Epidermal melanocyte (primary cell): ENCODE results near the gene ZIC4.

Experiments used
- DNase-seq: peaks from one replicate; pipeline ENCODE4 v3.0.0; 2011; ENCODE audit warnings: low spot score; ENCODE audit not compliant: insufficient read length

ZIC4 gene

DNA sequence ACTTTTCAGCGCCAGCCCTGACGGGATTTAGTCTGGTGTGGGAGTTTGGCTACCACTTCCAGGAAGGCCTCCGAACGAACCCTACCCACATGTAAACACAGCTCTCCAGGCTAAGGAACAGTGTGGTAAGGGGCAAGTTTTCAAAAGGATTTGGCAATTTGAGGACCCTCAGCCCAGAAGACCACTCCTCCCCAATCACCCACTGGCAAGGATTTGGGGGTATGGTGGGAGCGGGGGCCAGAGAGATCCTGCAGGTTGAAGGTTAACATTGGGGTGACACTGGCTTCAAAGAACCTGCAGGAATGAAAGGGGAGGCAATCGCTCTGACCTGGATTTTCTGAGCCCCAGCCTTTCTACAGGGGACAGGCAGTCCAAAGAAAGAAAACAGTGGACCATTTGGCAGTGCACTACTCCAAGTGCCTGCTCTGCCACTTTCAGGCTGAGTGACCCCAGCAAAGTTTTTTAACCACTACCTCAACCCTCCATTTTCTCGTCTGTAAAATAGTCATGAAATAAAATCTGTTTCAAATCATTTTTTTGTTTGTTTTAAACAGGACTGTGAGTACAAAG lies 34.5 kb downstream of the ZIC4 start:
- no peak for DNase-seq

DNA sequence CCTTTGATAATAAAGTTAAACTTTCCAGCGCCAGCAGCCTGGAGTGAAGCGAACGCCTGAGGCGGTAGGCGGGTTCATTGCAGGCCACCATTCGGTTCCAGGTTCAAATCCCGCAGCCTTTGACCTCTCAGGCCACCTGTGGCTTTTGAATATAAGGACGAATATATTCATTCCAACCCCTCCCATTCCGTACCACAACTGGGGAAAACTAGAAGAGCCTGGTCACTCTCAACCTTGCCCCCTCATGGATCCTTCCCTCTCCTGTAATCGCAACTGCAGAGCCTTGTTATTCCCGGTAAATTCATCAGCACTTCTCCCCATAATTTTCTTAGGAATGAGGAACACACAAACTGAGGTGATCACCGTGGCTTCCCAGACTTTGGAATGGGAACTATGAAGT lies 35.2 kb downstream of the ZIC4 start:
- no peak for DNase-seq

DNA sequence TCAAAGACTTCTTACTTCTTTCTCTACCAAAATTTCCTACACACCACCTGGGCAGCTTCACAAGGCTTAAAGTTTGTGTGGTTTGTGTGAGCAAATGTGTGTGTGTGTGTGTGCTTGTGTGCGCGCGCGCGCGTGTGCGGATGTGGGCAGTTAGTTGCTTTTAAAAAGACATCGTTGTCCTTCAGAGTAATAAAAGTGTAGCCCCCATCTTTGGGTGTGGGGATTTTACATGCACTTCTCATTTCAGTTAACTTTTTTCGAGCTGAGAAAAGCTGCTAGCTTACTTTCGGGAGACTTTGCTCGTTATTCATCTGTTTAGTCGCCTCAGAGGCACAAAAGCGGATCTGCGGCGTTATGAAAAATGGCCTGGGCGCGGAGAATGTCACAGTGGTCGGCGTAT lies 36.0 kb downstream of the ZIC4 start:
- DNase-seq, result no peak

DNA sequence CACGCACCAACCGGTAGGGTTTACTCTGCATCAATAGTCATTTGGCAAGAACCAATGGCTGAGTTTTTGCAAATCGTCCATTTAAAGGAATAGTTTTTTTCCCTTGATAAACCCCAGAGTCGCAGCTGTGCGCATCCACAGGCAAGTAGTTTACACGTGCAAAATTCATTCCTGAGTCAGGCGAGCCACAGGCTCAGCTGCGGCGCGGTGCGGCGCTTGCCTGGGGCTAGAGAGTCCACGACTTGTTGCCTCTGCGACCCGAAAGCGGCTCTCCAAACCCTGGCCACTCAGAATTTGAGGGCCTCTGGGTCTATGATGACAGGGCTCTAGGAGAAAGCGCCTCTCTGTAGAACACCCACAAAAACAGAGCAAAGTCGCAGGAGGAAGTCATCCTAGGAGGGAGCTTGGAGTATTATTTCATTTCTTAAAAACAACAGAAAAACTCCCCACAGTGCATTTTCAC lies 36.7 kb downstream of the ZIC4 start:
- DNase-seq, result no peak

DNA sequence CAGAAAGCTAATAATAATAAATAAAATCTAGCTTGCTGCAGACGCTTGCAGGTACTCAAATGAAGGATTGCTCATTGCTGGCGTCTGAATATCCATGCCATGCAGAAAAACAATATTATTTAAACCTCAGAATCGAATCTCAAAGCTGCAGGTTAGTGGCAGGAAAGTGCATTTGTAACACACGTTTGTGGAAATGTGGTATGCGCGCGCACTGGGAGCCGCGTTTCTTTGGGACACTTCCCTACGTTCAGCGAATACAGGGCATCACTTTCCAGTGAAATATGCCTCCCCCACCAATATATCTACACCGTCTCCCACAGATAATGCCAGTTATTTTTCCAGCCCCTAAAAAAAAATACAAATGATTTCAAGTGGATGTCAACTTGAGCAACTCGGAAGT lies 37.1 kb downstream of the ZIC4 start:
- DNase-seq, result no peak

DNA sequence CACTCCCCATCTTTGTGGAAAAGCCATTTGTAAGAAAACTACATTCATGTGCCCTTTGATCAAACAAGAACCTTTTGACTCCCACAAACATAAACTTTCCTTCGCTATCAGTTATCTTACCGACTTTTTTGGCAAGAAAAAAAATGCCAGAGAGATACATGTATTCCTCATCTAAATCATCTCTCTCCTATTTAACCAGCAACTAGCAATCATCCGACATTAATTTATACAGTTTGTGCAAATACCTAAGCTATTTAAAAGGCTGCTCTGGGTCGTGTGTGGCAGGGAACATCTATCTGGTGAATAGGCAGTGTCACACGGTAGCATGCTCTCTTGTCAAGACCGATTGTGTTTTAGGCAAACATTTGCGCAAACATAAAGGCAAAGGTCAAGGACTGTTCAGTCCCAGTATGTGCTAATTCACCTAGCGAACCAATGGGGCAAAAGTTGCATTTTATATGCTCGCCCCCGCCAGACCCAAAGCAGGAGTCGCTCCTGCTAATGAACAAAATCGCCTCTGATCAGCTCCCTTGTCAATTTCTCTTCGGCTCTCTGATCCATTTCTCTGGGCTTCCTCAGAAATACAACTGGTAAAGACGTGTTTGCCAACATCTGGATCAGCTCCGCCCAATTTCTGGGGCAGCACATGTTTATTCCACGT lies 37.7 kb downstream of the ZIC4 start:
- no peak for DNase-seq

DNA sequence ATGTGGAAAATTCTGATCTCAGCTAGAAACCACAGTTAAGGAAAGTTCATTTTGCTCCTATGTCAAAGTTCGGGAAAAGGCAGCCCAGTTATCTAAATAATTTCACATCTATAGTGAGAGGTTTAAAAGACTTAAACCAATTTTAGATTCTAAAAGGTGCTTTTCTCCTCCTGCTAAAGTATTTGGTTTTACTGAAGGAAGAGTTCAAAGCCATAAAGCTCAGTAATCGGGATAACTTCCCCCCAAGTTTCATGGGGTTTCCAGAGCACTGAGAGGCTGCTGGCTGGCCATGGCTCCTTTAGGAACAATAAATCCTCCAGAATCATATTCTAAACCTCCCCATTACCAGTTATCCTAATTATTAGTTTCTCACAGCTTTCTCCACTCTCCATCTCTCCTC lies 38.2 kb downstream of the ZIC4 start:
- no peak for DNase-seq

DNA sequence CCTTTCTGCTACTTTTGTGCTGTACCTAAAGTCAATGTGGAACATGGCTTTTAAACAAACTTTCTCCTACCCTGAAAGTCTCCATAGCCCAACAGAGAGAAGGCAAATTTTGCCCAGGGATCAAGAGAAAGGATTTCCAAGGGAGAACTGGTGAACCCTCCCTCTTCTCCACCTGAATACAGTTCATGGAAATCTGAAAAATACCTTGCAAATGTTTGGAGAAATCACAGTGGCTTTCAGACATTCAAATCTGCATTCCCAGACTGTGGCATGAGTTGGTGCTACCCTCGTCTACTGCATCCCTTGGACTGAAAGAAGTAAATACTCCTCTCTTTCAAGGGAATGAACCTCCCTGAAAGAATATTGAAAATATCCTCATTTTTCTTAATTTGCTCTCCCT lies 38.7 kb downstream of the ZIC4 start:
- DNase-seq, result no peak

DNA sequence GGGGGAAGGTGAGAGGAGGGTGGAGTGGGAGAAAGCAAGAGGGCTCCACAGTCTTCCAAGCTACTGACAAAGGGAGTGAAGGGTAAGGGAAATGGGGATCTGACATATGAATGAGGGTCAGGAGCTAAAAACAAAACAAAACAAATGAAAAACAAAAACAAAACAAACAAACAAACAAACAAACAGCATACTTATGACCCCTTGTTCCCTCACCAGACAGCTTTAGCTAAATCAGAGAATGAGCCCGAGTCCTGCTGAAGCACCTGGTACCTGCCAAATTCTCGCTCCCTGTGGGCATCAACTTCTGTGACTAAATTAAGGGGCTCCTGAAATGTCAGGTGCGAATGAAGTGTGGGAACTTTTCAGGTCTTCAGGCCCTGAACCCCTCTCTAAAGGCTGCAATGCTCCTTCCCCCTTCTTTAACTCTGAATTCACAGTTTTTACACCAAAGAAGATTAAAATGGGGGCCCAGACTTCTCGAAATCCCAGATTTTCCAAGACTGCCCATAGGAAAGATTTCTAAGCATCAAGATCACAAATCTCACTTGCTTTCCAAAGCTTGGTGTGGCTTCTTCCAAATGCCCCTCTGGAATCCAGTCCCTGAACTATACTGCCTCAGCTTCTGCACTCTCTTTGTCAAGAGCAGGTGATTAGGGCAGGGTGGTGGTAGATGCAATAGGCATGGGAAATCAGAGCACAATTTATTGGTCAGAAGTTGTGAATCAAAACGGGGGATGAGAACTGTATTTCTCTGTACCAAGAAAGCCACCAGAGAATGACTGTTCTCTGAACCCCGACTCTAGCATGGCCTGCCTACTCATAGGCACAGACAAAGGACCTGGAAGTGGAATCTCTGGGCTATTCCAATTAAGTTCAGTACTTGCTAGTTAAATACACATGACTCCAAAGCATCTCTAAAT lies 40.9 kb downstream of the ZIC4 start:
- no peak for DNase-seq

DNA sequence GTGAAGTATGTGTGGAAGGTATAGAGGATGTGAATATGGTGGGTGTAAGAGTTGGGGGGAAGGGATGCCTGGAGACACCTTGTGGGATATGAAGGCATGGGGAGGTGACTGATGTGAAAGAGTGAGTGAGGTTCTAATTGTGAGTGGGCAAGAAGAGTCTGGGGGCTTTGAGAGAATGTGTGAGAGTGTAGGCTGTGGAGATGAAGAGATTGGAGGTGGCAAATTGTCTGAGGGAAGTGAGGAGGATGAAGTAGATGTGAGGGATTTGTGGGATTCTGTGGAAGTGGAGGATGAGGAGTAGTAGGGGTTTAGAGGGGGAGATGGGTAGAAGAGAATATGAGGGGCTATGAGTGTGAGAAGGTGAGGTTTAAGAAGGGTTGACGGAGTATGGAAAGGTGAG lies 41.6 kb downstream of the ZIC4 start:
- DNase-seq, result no peak

DNA sequence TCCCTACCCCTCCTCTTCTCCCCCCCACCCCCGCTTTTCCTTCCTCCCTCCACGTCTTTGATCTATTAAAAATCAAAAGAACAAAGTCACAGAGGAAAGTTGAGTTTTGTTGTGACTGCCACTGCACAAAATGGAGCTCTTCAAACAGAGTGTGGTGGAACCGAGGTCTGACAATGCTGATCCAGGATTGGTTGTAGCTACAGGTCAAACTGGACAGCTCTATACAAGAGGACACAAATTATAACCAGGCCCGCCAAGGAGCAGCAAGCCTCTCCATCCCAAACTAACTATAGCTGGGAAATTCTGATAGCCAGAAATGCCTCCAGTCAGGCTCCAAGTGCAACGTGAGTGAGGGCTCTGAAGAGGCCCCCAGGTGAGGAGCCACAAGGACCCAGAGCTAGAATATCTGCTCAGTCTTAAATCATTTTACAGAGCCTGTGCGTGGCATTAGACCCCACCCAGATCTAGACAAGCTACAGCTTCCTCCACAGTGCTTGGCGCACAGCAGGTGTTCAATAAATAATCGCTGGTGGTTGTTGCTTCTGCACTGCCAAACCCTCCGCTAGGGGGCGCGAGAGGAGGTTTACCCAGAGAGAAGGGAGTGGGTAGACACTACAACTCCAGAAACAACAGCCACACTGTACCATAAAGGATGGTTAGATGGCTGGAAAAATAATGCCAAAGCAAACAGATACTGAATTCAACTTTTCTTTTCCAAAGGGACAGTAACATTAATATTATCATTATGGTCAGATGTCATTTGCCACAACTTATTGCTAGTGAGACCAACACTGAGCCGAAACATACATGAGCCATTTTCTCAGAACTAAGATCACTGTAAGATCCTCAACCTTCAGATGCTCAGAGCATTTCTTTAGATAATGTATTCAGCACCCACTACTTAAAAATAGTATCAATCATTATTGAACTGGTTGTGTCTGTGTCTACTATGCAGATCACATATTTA lies 44.6 kb downstream of the ZIC4 start:
- DNase-seq, result no peak

DNA sequence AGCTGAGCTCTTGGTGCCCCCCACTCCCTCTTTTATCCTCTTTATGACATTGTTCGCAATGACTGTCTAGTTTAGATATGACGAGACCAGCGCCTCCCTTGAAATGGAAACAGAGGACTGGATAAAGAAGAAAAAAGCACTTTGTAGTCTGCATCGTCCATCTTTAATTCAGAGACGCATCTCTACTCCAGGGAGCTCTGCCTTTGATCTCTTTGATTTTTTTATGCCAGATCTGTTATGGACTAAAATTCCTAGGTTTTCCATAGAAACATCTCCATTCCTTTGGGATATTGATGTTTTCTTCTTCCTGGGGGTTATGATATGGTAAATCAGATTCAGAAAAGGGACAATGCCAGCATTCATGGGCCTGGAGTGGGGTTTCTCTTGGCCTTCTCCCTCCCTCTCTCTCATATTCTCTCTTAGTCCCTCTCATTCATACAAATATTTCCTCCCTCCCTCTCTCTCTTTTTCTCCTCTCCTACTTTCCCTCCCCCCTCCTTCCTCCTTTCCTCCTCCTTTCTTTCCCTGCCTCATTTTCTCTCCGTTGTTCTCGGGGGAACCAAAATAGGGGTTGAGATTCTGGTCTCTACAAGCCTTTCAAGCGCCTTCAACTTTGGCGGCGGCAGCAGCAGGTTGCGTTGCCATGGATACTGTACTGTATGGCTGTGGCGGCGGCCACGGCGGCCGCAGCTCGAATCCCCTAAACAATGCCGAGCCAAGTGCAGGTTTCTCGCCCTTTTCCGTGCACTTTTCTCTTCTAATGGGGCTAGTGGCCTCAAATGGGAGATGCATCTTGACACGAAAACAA lies 45.5 kb downstream of the ZIC4 start:
- DNase-seq, result no peak

DNA sequence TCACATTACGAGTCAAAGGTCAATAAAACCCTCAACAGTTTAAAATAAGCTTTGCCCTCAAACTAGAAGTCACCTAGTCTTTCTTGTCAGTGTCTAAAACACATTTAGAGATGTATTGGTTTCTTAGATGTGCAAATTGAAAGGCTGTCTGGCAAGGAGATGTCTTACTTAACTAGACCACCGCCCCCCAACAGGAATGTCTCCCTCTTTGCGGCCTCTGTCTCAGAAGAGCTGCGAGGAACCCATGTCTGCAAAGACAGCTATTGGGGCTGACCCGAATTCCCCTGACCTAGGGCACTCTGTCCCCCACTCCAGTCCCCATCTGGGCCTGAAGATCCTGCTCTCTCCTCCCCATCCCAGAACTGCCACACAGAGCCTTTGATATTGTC lies 46.3 kb downstream of the ZIC4 start:
- no peak for DNase-seq

DNA sequence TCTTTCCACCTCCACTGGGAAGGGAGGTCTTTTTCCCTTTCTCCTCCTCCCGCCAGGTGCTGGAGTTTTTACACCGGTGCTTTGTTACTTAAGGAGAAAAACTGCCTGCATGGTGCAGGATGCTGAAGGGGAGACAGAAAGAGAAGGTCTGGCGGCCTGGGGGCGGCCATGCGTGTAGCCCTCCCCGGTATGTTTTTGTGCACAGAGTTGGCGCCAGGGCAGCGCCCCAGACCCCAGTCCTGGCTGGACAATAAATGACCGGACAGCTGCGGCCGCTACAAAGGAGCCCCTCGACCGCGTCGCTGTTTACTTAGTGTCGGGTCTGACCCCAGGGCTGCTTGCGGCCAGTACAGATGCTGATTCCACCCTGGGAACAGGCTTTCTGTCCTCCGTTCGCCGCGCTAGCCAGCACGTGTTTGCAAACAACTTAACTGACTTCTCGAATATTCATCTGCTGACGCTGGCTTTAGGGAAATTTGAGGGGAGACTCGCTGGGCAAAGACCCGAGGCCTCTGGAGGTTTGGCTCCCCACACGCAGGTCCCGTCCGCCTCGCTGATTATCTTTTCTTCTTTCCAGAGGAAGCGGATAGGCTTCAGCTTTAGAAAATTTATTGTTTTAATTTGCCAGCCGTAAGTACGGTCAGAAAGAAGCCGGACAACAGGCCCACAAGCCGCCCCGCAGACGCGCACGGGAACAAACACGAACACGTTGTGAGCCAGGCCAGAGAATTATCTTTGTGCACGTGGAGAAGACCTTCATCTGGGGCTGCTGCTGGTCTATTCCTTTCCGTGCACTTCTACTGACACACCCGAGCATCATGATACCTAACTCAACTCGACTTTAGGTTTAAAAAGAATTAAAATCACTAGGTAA lies 46.9 kb downstream of the ZIC4 start:
- DNase-seq, result no peak

DNA sequence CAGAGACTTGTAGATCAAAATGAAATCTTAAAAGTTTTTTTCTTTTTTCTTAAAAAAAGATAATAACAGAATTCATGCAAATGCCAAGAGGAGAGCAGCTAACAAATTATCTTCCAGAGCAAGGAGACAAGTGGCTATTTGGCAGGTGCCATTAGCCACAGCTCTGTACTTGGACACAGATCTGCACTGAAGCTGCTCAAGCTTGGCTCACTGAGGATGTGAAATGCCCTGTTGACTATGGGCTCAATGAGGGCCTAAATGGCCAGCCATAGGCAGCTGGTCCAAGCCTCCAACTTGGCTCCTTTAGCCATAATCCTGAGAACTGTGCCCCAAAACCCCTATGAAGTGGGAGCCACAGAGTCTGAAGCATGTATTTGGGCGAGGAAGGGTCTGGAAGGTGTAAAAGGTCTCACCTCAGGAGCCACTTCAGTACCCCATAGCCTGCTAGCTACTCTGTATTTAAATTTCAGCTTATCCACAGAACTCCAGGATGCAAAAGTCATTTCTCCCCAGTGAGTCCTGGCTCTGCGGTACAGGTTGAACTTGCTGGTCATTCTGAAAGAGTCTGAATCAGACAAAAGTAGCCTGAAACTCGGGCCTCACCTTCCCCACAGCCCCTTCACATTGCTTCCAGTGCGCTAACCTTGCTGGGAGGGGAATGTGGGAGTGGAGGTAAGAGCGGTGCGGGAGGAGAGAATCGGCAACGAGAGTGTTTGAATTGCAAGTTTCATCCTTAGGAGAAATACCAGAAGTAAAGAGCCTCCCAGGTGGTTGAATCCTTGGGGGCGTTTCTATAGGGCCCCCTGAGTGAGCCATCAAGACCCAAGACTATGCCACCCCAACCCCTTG lies 48.0 kb downstream of the ZIC4 start:
- no peak for DNase-seq

DNA sequence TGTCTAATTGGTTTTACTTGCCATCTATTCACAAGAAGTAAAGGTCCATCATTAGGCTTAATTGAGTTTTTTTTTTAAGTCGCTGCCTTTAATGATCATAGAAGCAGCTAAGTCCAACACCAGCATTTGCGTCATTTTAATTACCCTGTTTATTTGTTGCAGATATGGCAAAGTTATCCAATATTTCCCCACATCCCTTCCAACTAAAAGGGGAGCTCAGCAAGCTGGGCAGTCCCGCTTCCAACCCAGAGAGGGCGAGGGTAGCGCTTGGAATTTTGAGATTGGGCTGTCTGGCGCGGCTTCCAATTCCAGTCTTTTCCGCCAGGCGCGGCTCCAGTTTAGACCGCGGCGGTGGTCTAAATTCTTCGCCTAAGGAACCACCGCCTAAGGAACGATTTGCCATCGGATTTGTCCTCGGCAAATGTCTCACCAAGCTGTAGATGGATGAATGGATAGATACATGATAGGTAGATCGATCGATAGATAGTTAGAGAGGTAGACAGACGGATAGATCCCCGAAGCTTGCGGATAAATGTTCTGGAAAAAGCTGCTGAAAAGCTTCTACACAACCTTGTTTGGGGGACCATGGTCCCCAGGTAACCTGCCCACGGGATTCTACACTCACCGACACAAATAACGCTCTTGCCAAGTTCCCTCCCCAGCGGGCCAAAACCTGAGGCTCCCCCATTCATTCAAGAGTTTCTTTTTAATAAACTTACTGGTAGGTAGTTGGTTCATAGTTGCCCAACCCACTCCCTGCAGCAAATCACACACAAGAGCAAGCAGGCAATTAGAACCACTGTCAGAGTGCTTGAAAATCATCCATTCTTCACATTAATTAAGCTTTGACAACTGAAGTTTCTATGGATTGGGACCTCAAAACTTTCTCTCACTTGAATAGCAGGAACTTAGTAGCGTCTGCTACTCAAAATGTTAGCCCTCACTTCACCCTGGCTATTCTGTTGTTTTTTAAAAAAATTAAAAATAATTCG lies 49.1 kb downstream of the ZIC4 start:
- no peak for DNase-seq

DNA sequence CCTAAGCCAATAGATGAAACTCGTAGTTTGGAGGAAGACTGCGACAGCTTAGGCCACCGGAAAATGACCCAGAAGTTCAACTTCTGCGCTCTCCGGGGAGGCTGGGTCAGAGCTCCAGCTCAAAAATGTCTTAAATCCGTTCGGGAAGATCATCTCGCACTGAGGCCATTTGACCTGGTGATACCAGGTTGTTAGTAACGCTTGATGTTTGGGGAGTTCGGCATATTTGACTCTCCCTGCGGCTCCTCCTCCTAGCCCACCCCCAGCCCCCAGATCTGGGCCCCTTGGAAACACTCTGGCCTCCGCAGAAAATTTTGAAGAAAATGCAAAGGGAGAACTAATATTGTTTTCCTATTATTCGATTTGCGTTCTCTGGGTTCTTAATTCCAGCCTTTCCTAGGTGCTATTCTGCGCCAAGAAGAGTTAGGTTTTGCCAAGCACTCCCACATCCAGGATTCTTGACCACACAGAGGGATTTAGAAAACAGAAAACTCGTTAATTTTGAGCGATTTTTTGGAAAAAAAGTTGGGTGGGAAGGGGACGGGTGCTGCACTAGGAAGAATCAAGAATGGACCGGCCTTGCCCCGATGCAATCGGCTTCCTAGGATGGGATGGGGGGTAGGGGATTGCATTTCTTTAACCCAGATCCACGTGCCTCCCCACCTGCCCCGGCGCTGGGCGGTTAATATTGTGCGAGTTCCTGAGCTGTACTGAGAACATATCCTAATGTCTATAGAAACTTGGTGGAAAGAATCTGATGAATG lies 50.0 kb downstream of the ZIC4 start:
- no peak for DNase-seq
